SK-N-SH treated with all-trans-retinoic acid at 6 μM for 48 hours (cell line): Measurements from ENCODE around the gene AFG1L.

Source experiments
- ATAC-seq: fragments of 200-7000 bp; cut with Tn5 transposase; 3 replicates; pipeline ENCODE4 v1.9.1; 2020; ENCODE audit warnings: mild to moderate bottlenecking, moderate library complexity
- ARNTL ChIP-seq: fragments of 450-650 bp; formaldehyde crosslinking; IDR thresholded peaks from 2 replicates; pipeline ENCODE4 v1.5.0; 2020; ENCODE audit warnings: low read depth, mild to moderate bottlenecking, moderate library complexity, borderline replicate concordance
- BACH2 ChIP-seq: fragments of 250-450 bp; sonication (Bioruptor Pico); IDR thresholded peaks from 2 replicates; pipeline ENCODE4 v1.9.0; 2021; ENCODE audit warnings: mild to moderate bottlenecking, borderline replicate concordance
- CREB5 ChIP-seq: fragments of 250-450 bp; sonication (Bioruptor Pico); IDR thresholded peaks from 2 replicates; pipeline ENCODE4 v1.5.1; 2020; ENCODE audit warnings: low read depth, mild to moderate bottlenecking, moderate library complexity
- CSRNP3 ChIP-seq: fragments of 250-450 bp; sonication (Bioruptor Pico); IDR thresholded peaks from 2 replicates; pipeline ENCODE4 v1.5.1; 2021; ENCODE audit warnings: mild to moderate bottlenecking, moderate library complexity
- ESRRG ChIP-seq: fragments of 250-450 bp; sonication (Bioruptor Pico); IDR thresholded peaks from 2 replicates; pipeline ENCODE4 v1.6.1; 2021; ENCODE audit warnings: mild to moderate bottlenecking
- GLIS3 ChIP-seq: fragments of 250-450 bp; sonication (Bioruptor Pico); IDR thresholded peaks from 2 replicates; pipeline ENCODE4 v1.5.0; 2020; ENCODE audit warnings: mild to moderate bottlenecking, moderate library complexity
- ISL1 ChIP-seq: fragments of 250-450 bp; sonication (Bioruptor Pico); IDR thresholded peaks from 2 replicates; pipeline ENCODE4 v2.1.2; 2022; ENCODE audit warnings: mild to moderate bottlenecking, moderate library complexity
- OSR1 ChIP-seq: fragments of 250-450 bp; sonication (Bioruptor Pico); IDR thresholded peaks from 2 replicates; pipeline ENCODE4 v1.8.0; 2022; ENCODE audit warnings: moderate library complexity, mild to moderate bottlenecking, inconsistent platforms
- POU6F1 ChIP-seq: fragments of 250-450 bp; sonication (Bioruptor Pico); IDR thresholded peaks from 2 replicates; pipeline ENCODE4 v1.8.0; 2021; ENCODE audit warnings: low read depth, mild to moderate bottlenecking, moderate library complexity, borderline replicate concordance
- PPARA ChIP-seq: fragments of 250-450 bp; sonication (Bioruptor Pico); IDR thresholded peaks from 2 replicates; pipeline ENCODE4 v1.5.0; 2020; ENCODE audit warnings: mild to moderate bottlenecking, borderline replicate concordance
- RARB ChIP-seq: fragments of 250-450 bp; sonication (Bioruptor Pico); IDR thresholded peaks from 2 replicates; pipeline ENCODE4 v1.8.0; 2021; ENCODE audit warnings: mild to moderate bottlenecking, moderate library complexity
- SNAI2 ChIP-seq: fragments of 250-450 bp; sonication (Bioruptor Pico); IDR thresholded peaks from 2 replicates; pipeline ENCODE4 v1.5.0; 2020; ENCODE audit warnings: mild to moderate bottlenecking, moderate library complexity
- TCF4 ChIP-seq: fragments of 250-450 bp; sonication (Bioruptor Pico); IDR thresholded peaks from 2 replicates; pipeline ENCODE4 v1.8.0; 2021; ENCODE audit warnings: mild to moderate bottlenecking, moderate library complexity, borderline replicate concordance
- TOX ChIP-seq: fragments of 250-450 bp; sonication (Bioruptor Pico); IDR thresholded peaks from 2 replicates; pipeline ENCODE4 v1.8.0; 2021; ENCODE audit warnings: mild to moderate bottlenecking, moderate library complexity, borderline replicate concordance
- TSHZ2 ChIP-seq: fragments of 250-450 bp; sonication (Bioruptor Pico); IDR thresholded peaks from 2 replicates; pipeline ENCODE4 v1.5.0; 2020; ENCODE audit warnings: mild to moderate bottlenecking, moderate library complexity
- ZC3H10 ChIP-seq: fragments of 250-450 bp; sonication (Bioruptor Pico); IDR thresholded peaks from 2 replicates; pipeline ENCODE4 v1.5.1; 2021; ENCODE audit warnings: mild to moderate bottlenecking, moderate library complexity
- ZFP3 ChIP-seq: fragments of 250-450 bp; sonication (Bioruptor Pico); IDR thresholded peaks from 2 replicates; pipeline ENCODE4 v1.5.0; 2020; ENCODE audit warnings: mild to moderate bottlenecking, moderate library complexity
- ZFP30 ChIP-seq: fragments of 450-650 bp; formaldehyde crosslinking; IDR thresholded peaks from 2 replicates; pipeline ENCODE4 v1.5.0; 2022; ENCODE audit warnings: mild to moderate bottlenecking, moderate library complexity
- ZNF565 ChIP-seq: fragments of 450-650 bp; formaldehyde crosslinking; conservative IDR thresholded peaks from 2 replicates; pipeline ENCODE4 v1.5.0; 2020; ENCODE audit warnings: low read depth, mild to moderate bottlenecking, moderate library complexity
- ZNF70 ChIP-seq: fragments of 450-650 bp; formaldehyde crosslinking; IDR thresholded peaks from 2 replicates; pipeline ENCODE4 v1.5.0; 2020; ENCODE audit warnings: mild to moderate bottlenecking, moderate library complexity
- ZNF8 ChIP-seq: fragments of 450-650 bp; formaldehyde crosslinking; IDR thresholded peaks from 2 replicates; pipeline ENCODE4 v1.5.0; 2020; ENCODE audit warnings: mild to moderate bottlenecking, moderate library complexity

Gene AFG1L

GRCh38 chr6:108353853-108354252 lies 59.0 kb downstream of the AFG1L start (continued):
- no peak for TF ChIP-seq POU6F1 (CRISPR knock-in tag)
- TF ChIP-seq ISL1 = no peak
- no peak for TF ChIP-seq RARB
- no peak for TF ChIP-seq TOX (CRISPR knock-in tag)
- TF ChIP-seq, all 23 proteins: peak for 0

- no peak for ATAC-seq
- TF ChIP-seq PPARA (CRISPR knock-in tag) (no peak), SNAI2 (CRISPR knock-in tag) (no peak), POU6F1 (CRISPR knock-in tag) (no peak), ISL1 (no peak), ZNF70 (no peak), ESRRG (CRISPR knock-in tag) (no peak), ZNF8 (CRISPR knock-in tag) (no peak), ARNTL (CRISPR knock-in tag) (no peak), ZFP3 (CRISPR knock-in tag) (no peak), TSHZ2 (CRISPR knock-in tag) (no peak), ZNF565 (CRISPR knock-in tag) (no peak), GLIS3 (CRISPR knock-in tag) (no peak), BACH2 (no peak), TCF4 (CRISPR knock-in tag) (no peak), ZC3H10 (CRISPR knock-in tag) (no peak), TOX (CRISPR knock-in tag) (no peak), OSR1 (CRISPR knock-in tag) (no peak)
Measured at GRCh38 chr6:108355120-108355519, 60.3 kb downstream of the AFG1L start.

- TF ChIP-seq ZFP30 (CRISPR knock-in tag) (no peak), ZFP3 (CRISPR knock-in tag) (no peak), ZC3H10 (CRISPR knock-in tag) (no peak), ARNTL (CRISPR knock-in tag) (no peak), ZNF565 (CRISPR knock-in tag) (no peak), TSHZ2 (CRISPR knock-in tag) (no peak), ZNF8 (CRISPR knock-in tag) (no peak), SNAI2 (CRISPR knock-in tag) (no peak), CSRNP3 (no peak), ISL1 (no peak), BACH2 (no peak), ESRRG (CRISPR knock-in tag) (no peak), CREB5 (CRISPR knock-in tag) (no peak), TOX (CRISPR knock-in tag) (no peak)
- TF ChIP-seq, all 23 proteins: peak for 0
- no peak for ATAC-seq
Measured at GRCh38 chr6:108355890-108356289, 61.0 kb downstream of the AFG1L start.
